HCT116 (cell line): ENCODE results near the gene SNX25.

Experiments used
- POLR2AphosphoS5 ChIP-seq: IDR thresholded peaks from 2 replicates; pipeline ENCODE4 v1.6.1; 2011; ENCODE audit warnings: mild to moderate bottlenecking, low read depth, low read length, moderate library complexity
- TF ChIP-seq, protein P1 (sequence below), 3 experiments: fragments of 200-600 bp in 1 of 3; sonication (generic) in 1 of 3; IDR thresholded peaks in 2 of 3; conservative IDR thresholded peaks in 1 of 3; 2 replicates each; pipeline ENCODE4 v1.5.1; 2012 to 2017; ENCODE audit warnings: low read depth in 2 of 3, low read length in 2 of 3, antibody characterized with exemption in 1 of 3, borderline replicate concordance in 1 of 3, control low read depth in 1 of 3, mild to moderate bottlenecking in 1 of 3, mixed read lengths in 1 of 3, mixed run types in 1 of 3, moderate library complexity in 1 of 3; ENCODE audit not compliant: insufficient read depth in 1 of 3

DNA sequence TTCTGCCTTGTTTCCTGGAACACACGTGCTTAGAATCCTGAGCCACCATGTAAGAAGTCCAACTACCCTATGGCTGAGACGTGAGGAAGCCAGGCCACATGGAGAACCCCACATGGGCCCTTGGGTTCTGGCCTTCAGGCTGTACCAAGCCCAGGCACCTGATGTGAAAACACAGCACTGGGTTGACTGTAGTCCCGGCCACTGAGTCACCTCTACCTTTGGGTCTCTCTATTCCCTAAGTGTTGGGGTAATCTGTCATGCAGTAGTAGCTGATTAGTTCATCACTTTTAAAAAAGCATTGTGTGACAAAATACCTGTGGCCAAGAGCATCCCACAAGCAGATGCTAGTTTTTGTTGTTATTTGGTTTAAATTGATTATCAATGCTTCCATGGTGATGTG is 29.9 kb upstream of the SNX25 start:
- TF ChIP-seq, protein P1, sequence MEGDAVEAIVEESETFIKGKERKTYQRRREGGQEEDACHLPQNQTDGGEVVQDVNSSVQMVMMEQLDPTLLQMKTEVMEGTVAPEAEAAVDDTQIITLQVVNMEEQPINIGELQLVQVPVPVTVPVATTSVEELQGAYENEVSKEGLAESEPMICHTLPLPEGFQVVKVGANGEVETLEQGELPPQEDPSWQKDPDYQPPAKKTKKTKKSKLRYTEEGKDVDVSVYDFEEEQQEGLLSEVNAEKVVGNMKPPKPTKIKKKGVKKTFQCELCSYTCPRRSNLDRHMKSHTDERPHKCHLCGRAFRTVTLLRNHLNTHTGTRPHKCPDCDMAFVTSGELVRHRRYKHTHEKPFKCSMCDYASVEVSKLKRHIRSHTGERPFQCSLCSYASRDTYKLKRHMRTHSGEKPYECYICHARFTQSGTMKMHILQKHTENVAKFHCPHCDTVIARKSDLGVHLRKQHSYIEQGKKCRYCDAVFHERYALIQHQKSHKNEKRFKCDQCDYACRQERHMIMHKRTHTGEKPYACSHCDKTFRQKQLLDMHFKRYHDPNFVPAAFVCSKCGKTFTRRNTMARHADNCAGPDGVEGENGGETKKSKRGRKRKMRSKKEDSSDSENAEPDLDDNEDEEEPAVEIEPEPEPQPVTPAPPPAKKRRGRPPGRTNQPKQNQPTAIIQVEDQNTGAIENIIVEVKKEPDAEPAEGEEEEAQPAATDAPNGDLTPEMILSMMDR (IDR thresholded peaks at IDR 0.05 in 2 of 3, conservative IDR thresholded peaks at IDR 0.05 in 1 of 3; ENCODE audit: borderline replicate concordance in 1 of 3, insufficient read depth in 1 of 3, low read depth in 2 of 3, low read length in 2 of 3) = no peak
- no peak for TF ChIP-seq POLR2AphosphoS5
